Kidney (tissue), 14 donors: ENCODE measurements around the gene ENOX1. TPM values are rescaled to one million over a fixed set of nuclear protein-coding genes. Genes with fewer than 3 reads are reported as not detected.

Experiments
- DNase-seq, 5 donors: peaks; one replicate each; pipeline ENCODE4 v3.0.0-alpha.2; 2013 to 2020
- FAIRE-seq: peaks from 2 replicates; lab custom pipeline; 2012; peaks lifted over from hg19 to GRCh38; lab: Jason Lieb, UNC
- H3K27ac ChIP-seq, 2 donors: one replicate each; pipeline ENCODE4 v1.7.0; 2013; ENCODE audit warnings: low read depth in 2 of 2, low read length in 2 of 2, inconsistent platforms in 1 of 2
- H3K27me3 ChIP-seq: one replicate; pipeline ENCODE4 v1.7.1; 2013; ENCODE audit warnings: low read length, inconsistent platforms; ENCODE audit not compliant: control insufficient read depth, insufficient read depth
- H3K36me3 ChIP-seq, 3 donors: one replicate each; pipeline versions ENCODE4 v1.7.0 to v1.7.1; 2013; ENCODE audit warnings: low read length in 3 of 3, control low read depth in 1 of 3, inconsistent platforms in 1 of 3; ENCODE audit not compliant: insufficient read depth in 3 of 3, control insufficient read depth in 2 of 3
- H3K4me1 ChIP-seq, 3 donors: one replicate each; pipeline versions ENCODE4 v1.7.0 to v1.7.1; 2013; ENCODE audit warnings: low read length in 3 of 3, inconsistent platforms in 1 of 3, low read depth in 1 of 3; ENCODE audit not compliant: control insufficient read depth in 2 of 3, insufficient read depth in 2 of 3
- H3K4me3 ChIP-seq, 3 donors: one replicate each; pipeline versions ENCODE4 v1.7.0 to v1.8.1; 2013; ENCODE audit warnings: low read length in 3 of 3, control low read depth in 1 of 3, inconsistent platforms in 1 of 3
- H3K9ac ChIP-seq, 3 donors: one replicate each; pipeline versions ENCODE4 v1.7.0 to v1.7.1; 2013; ENCODE audit warnings: low read length in 3 of 3, control low read depth in 1 of 3, inconsistent platforms in 1 of 3
- H3K9me3 ChIP-seq, 3 donors: one replicate each; pipeline versions ENCODE4 v1.7.0 to v1.7.1; 2013; ENCODE audit warnings: low read length in 3 of 3, control low read depth in 1 of 3, inconsistent platforms in 1 of 3; ENCODE audit not compliant: control insufficient read depth in 2 of 3, insufficient read depth in 1 of 3
- intact Hi-C: fragments of 100-400 bp; cut with DNase I; formaldehyde crosslinking; loops from one replicate; pipeline ENCODE4 v1.11.1; 2022
- polyA plus RNA-seq: library from polyadenylated mRNA; stranded (reverse); fragments of 350-450 nt; fragmentation: Illumina TruSeq; extraction: RNeasy Lipid Tissue Mini Kit (QIAGEN cat#74804); gene quantifications from one replicate; pipeline ENCODE4 v1.2.3, GENCODE V29; 2014; ENCODE audit warnings: low read depth, low replicate concordance; ENCODE audit not compliant: insufficient read depth
- total RNA-seq: library from RNA; stranded (reverse); fragmentation: NEBNext Ultra II Directional; extraction: Animal tissue kit (Norgen Biotek cat#: 25700); gene quantifications from one replicate; pipeline ENCODE4 v1.2.1, GENCODE V29; 2021
- TF ChIP-seq, protein P1 (sequence below): IDR thresholded peaks from 3 replicates; pipeline ENCODE4 v1.5.1; 2012; ENCODE audit warnings: mild to moderate bottlenecking, moderate library complexity, borderline replicate concordance; ENCODE audit not compliant: insufficient read depth; ENCODE audit errors: extremely low read depth
- donor health status: control.
- donor health status: control.
- donor health status: control.
- donor health status: control.
- donor health status: control.
- donor health status: DM: yes; HTN: yes; CAD: no.
- donor health status: Normal renal cell carcinoma (clear cell type).

Gene ENOX1
- total and polyA plus RNA-seq, 2 donors from 2014 or later = 4.9 to 6.8 TPM

DNA sequence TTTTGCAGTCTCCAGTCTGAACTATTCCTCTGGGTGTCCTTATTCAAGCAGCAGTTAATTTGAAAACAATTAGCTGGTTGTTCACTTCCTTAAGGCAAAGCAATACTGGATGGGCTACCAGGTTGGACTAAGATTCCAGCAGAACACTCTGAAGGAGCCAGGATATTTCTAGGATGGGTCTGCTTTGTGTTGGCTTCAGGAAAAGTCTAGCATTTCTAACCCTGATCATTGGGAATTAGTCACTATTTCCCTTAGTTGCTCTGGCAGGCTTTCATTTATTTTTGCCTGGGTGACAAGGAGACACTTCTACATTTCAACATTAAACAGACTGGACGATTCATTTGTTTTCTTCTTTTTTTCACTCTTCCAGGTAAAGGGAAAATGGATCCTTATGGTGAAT lies 228.4 kb downstream of the ENOX1 start:
- intact Hi-C loops = no loop called here
- DNase-seq (no peak), FAIRE-seq (no peak)
- Histone ChIP-seq H3K4me3 (no peak overlapping the region), H3K9me3 (no peaks in the 10 kb centered on the region), H3K27me3 (no peaks in the 10 kb centered on the region), H3K27ac (no peak overlapping the region), H3K9ac (no peak overlapping the region), H3K36me3 (no peaks in the 10 kb centered on the region), H3K4me1 (no peaks in the 10 kb centered on the region)
- TF ChIP-seq, protein P1, sequence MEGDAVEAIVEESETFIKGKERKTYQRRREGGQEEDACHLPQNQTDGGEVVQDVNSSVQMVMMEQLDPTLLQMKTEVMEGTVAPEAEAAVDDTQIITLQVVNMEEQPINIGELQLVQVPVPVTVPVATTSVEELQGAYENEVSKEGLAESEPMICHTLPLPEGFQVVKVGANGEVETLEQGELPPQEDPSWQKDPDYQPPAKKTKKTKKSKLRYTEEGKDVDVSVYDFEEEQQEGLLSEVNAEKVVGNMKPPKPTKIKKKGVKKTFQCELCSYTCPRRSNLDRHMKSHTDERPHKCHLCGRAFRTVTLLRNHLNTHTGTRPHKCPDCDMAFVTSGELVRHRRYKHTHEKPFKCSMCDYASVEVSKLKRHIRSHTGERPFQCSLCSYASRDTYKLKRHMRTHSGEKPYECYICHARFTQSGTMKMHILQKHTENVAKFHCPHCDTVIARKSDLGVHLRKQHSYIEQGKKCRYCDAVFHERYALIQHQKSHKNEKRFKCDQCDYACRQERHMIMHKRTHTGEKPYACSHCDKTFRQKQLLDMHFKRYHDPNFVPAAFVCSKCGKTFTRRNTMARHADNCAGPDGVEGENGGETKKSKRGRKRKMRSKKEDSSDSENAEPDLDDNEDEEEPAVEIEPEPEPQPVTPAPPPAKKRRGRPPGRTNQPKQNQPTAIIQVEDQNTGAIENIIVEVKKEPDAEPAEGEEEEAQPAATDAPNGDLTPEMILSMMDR = no peak

DNA sequence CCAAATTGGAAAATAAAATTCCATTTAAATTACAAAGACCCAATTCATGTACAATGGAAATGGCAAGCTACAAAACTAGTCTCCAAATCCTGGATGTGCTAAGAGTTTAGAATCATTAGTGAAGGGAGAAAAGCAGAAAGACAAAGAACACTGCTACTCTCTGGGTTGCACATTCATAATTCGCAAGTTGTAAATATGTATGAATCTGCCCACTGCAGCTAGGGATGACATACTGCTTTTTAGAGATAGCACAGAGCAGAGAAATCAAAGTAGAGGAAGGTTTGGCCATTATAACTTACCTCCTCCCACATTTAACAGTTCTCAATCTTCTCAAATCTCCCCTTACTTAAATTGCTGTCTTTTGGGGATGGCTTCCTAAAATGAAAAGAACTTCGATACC lies 231.1 kb downstream of the ENOX1 start:
- intact Hi-C loops = no loop called here

DNA sequence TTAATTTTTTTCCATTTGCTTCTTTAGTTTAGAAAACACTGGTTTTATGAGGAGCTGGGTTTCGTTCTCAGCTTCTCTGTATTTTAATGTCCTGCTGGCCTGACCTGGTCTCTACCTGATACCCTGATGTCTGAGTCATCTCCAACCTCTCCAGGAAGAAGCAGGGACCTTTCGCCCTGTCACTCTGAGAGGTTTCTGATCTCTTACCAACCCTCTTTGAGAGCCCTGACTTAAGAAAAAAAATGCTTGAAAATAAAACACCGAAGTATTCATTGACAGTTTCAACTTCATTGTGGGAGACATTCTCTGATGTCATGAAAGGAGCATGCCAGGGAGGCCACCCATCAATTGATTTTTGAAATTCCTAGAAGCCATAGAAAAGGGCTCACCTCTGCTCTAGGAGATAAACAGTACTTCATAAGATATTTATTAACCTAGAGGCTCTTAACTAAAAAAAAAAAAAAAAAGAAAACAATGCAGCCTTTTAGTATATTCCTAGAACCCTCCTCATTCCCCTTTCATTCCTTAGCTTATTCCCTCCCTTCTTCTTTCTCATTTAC lies 234.8 kb downstream of the ENOX1 start:
- intact Hi-C loops = no loop called here

More for the DNA sequence above, 231.1 kb downstream of the ENOX1 start:
- Histone ChIP-seq H3K4me1 (no peaks in the 10 kb centered on the region), H3K9ac (no peak overlapping the region), H3K27me3 (no peaks in the 10 kb centered on the region), H3K4me3 (no peak overlapping the region), H3K36me3 (no peaks in the 10 kb centered on the region), H3K27ac (no peak overlapping the region), H3K9me3 (no peaks in the 10 kb centered on the region)
- DNase-seq (no peak), FAIRE-seq (no peak)
- TF ChIP-seq, protein P1 = no peak

More for the DNA sequence above, 234.8 kb downstream of the ENOX1 start:
- H3K9ac ChIP-seq = no peak overlapping the region
- H3K27me3 ChIP-seq = no peaks in the 10 kb centered on the region
- H3K27ac ChIP-seq = no peak overlapping the region
- DNase-seq (no peak), FAIRE-seq (no peak)
- TF ChIP-seq, protein P1 = no peak
- no peaks in the 10 kb centered on the region for H3K36me3 ChIP-seq
- no peaks in the 10 kb centered on the region for H3K4me1 ChIP-seq
- H3K9me3 ChIP-seq = no peaks in the 10 kb centered on the region
- no peak overlapping the region for H3K4me3 ChIP-seq
